Lower leg skin (tissue), 3 donors: Measurements from ENCODE around the gene CTXND1.

Experiments
- CTCF ChIP-seq, 3 donors: fragments of 450-650 bp; IDR thresholded peaks; one replicate each; pipeline ENCODE4 v1.5.1; 2016; ENCODE audit warnings: antibody characterized with exemption in 3 of 3, mild to moderate bottlenecking in 3 of 3, moderate library complexity in 2 of 3
- POLR2A ChIP-seq, 2 donors: fragments of 450-650 bp; IDR thresholded peaks; one replicate each; pipeline ENCODE4 v1.6.1; 2016 to 2017; ENCODE audit warnings: antibody characterized with exemption in 2 of 2, mild to moderate bottlenecking in 1 of 2, moderate library complexity in 1 of 2

- TF ChIP-seq CTCF (IDR thresholded peaks at IDR 0.05) (no peak), POLR2A (IDR thresholded peaks at IDR 0.05) (no peak)
These were observed 10.5 kb downstream of the CTXND1 start for GRCh38 chr15:80241508-80241907.
